ENCODE data around the gene PXDN. TPM values are rescaled to one million over a fixed set of nuclear protein-coding genes. Genes with fewer than 3 reads are reported as not detected.
"Not testable (repeated sequence)": the region's sequence is repeated elsewhere in the genome, so short reads cannot be mapped to it uniquely, and the experiment has no call there.

PXDN gene
- total RNA-seq, 2 experiments from 2014 or later = 0.05 TPM; not detected in 1

- DNase-seq = no peak
- intact Hi-C loops (cut with micrococcal nuclease) = no loop called here
- H3K4me3 Mint-ChIP-seq = no peak overlapping the region
Measured at GRCh38 chr2:1728821-1729220, 15.5 kb downstream of the PXDN start.

DNA sequence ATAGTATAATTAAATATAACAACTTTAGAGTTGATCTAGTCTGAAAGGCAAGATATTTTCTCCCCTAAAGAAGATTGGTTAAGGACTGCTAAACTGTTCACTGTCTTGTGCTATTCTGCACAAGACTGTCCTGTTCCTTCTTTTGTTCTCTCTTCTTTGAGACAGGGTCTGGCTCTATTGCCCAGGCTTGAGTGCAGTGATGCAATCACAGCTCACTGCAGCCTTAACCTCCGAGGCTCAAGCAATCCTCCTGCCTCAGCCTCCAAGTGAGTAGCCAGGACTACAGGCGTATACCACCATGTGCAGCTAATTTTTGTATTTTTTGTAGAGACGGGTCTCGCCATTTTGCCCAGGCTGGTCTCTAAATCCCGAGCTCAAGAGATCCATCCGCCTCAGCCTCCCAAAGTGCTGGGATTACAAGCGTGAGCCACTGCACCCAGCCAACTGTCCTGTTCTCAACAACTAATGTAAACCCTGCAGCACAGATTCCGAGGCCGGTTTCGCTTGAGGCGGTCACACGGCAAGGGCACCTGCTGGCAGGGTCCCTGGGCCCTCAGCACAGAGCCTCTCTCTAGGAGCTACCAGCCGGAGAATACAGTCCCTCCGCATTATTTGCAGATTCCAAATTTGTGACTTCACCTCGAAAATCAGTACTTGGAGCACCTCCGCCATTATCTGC, 16.4 kb downstream of the PXDN start:
- Mint-ChIP-seq H3K27me3 (ENCODE audit: low read depth) (peaks cover 4% of the 10 kb centered on the region), H3K9me3 (no peaks in the 10 kb centered on the region), H3K27ac (no peak overlapping the region), H3K36me3 (ENCODE audit: low read depth) (no peaks in the 10 kb centered on the region), H3K4me3 (no peak overlapping the region), H3K4me1 (ENCODE audit: low read depth) (no peaks in the 10 kb centered on the region)
- CTCF ChIA-PET = no interaction called here
- no peak for DNase-seq
- intact Hi-C loops (cut with micrococcal nuclease) = no loop called here

More at GRCh38 chr2:1728821-1729220, 15.5 kb downstream of the PXDN start:
- Mint-ChIP-seq H3K27me3 (ENCODE audit: low read depth) (peaks cover 4% of the 10 kb centered on the region), H3K36me3 (ENCODE audit: low read depth) (no peaks in the 10 kb centered on the region), H3K9me3 (no peaks in the 10 kb centered on the region), H3K27ac (no peak overlapping the region), H3K4me1 (ENCODE audit: low read depth) (no peaks in the 10 kb centered on the region)
- CTCF ChIA-PET = no interaction called here

DNA sequence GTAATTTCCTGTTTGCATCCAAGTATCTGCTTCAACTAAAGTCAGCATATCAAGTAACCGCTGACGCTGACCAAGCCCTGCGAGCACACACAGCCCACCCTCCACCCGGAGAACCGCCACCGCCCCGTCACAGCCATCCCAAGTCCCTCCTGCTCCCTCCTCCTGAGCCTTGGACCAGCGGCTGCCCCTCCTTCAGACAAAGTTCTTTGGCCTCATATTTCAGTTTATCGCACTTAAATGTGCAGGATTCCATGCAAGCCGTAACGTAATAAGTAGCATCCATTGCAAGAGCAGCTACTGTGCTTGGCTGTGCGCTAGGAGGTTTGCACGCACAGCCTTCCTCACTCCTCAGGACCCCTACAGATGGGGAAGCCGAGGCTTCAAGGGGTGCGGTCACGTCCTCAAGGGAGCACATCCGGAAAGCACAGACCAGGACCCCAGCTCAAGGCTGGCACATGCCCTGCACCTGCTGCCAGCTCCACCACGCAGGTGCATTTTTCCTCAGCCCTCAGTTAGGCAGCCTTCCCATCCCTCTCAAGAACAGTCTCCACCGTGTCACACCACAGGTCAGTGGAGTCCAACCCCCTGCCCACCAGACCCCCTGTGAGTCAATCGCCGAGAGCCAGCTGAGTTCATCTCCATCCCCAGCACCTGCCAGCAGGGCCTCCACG, 17.1 kb downstream of the PXDN start:
- CTCF ChIA-PET = no interaction called here
- Mint-ChIP-seq H3K9me3 (no peaks in the 10 kb centered on the region), H3K27ac (no peak overlapping the region), H3K4me3 (no peak overlapping the region), H3K4me1 (ENCODE audit: low read depth) (no peaks in the 10 kb centered on the region), H3K27me3 (ENCODE audit: low read depth) (peaks cover 4% of the 10 kb centered on the region), H3K36me3 (ENCODE audit: low read depth) (no peaks in the 10 kb centered on the region)
- no peak for DNase-seq
- intact Hi-C loops (cut with micrococcal nuclease) = no loop called here

DNA sequence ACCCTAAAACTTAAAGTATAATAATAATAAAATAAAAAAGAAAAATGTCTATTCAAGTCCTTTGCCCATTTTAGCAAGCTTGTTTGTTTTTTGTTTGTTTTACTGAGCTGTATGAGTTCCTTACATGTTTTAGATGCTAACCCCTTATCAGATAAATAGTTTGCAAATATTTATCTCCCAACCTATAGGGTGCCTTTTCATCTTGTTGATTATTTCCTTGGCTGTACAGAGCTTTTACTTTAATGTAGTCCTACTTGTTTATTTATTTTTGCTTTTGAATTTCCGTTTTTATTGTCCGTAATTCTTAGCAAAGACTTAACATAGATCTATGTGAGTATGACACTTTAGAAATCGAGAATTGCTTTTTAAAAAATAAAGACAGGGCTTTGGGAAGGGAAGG, 17.8 kb downstream of the PXDN start:
- CTCF ChIA-PET = no interaction called here
- H3K27ac Mint-ChIP-seq = no peak overlapping the region
- intact Hi-C loops (cut with micrococcal nuclease) = no loop called here
- H3K27me3 Mint-ChIP-seq (ENCODE audit: low read depth) = no peaks in the 10 kb centered on the region
- no peak overlapping the region for H3K4me3 Mint-ChIP-seq
- H3K9me3 Mint-ChIP-seq = no peaks in the 10 kb centered on the region
- no peaks in the 10 kb centered on the region for H3K36me3 Mint-ChIP-seq (ENCODE audit: low read depth)
- H3K4me1 Mint-ChIP-seq (ENCODE audit: low read depth) = no peaks in the 10 kb centered on the region
- DNase-seq = no peak

GRCh38 chr2:1724351-1724750, 20.0 kb downstream of the PXDN start:
- H3K4me1 Mint-ChIP-seq (ENCODE audit: low read depth); H3K27me3 Mint-ChIP-seq (ENCODE audit: low read depth); CTCF ChIA-PET; H3K36me3 Mint-ChIP-seq (ENCODE audit: low read depth); H3K4me3 Mint-ChIP-seq; H3K27ac Mint-ChIP-seq; intact Hi-C loops (cut with micrococcal nuclease); H3K9me3 Mint-ChIP-seq; DNase-seq: not testable (repeated sequence)

GRCh38 chr2:1723397-1724042, 20.8 kb downstream of the PXDN start:
- no peaks in the 10 kb centered on the region for H3K4me1 Mint-ChIP-seq (ENCODE audit: low read depth)
- no peaks in the 10 kb centered on the region for H3K27me3 Mint-ChIP-seq (ENCODE audit: low read depth)
- H3K4me3 Mint-ChIP-seq = no peak overlapping the region
- H3K36me3 Mint-ChIP-seq (ENCODE audit: low read depth) = no peaks in the 10 kb centered on the region
- H3K9me3 Mint-ChIP-seq = no peaks in the 10 kb centered on the region
- intact Hi-C loops (cut with micrococcal nuclease) = no loop called here
- CTCF ChIA-PET = no interaction called here
- DNase-seq = no peak
- no peak overlapping the region for H3K27ac Mint-ChIP-seq

DNA sequence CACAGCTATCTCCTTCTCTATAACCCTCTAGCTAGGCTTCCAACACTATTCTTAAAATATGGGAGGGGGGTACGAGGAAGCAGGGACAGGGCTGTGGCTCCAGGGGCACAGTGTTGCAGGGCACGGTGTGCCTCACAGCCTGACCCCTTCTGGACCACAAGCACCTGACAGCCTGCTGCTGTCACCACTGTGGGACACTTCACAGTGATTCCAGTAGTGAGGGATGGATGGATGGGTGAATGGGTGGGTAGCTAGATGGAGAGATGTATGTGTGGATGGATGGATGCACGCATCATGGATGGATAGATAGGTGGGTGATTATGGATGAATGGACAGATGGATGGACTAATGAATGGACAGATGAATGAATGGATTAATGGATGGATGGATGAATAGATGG, 21.6 kb downstream of the PXDN start:
- intact Hi-C loops (cut with micrococcal nuclease) = no loop called here
- H3K4me3 Mint-ChIP-seq = no peak overlapping the region
- peaks cover 6% of the 10 kb centered on the region for H3K9me3 Mint-ChIP-seq
- no peak overlapping the region for H3K27ac Mint-ChIP-seq
- peaks cover 5% of the 10 kb centered on the region for H3K27me3 Mint-ChIP-seq (ENCODE audit: low read depth)
- no peaks in the 10 kb centered on the region for H3K36me3 Mint-ChIP-seq (ENCODE audit: low read depth)
- CTCF ChIA-PET = no interaction called here
- no peaks in the 10 kb centered on the region for H3K4me1 Mint-ChIP-seq (ENCODE audit: low read depth)
- no peak for DNase-seq

DNA sequence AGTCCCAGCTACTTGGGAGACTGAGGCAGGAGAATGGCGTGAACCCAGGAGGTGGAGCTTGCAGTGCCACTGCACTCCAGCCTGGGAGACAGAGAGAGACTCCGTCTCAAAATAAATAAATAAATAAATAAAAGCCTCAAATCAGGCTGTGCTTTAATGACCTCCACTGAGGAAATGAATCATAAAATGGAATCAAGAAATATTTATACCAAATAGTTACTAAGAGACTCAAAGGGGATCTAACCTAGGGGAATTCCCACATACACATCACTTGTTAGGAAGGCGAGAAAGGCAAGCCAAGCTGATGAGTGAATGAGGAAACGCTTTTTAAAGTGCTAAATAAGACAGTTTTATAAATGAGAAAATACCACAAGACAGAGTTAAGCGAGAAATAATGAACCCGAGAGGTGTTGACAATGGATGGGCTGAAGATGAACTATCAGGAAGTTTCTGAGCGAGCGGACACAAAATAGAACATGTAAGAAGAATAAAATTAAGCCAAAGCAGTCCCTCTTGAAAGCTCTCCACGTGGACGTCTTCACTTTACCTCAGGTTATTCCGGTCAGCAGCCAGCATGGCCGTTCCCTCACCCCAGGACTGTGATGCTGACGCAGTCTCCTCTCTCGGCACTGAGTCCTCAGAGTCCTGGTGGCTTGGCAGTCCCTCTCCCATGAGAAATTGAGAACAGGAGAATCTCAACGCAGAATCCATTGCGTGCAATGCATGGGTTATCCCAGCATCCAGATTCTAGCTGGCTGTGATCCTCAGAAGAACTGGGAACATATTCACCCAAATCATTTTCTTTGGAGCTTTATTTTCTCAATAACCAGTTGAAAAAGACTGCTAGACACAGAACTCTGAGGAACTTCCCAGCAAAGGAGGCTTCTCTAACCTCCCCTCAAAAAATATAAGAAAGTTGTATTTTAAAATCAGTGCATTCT, 22.3 kb downstream of the PXDN start:
- H3K36me3 Mint-ChIP-seq (ENCODE audit: low read depth) = no peaks in the 10 kb centered on the region
- no peak overlapping the region for H3K4me3 Mint-ChIP-seq
- intact Hi-C loops (cut with micrococcal nuclease) = no loop called here
- H3K27me3 Mint-ChIP-seq (ENCODE audit: low read depth) = peaks cover 5% of the 10 kb centered on the region
- no peak overlapping the region for H3K27ac Mint-ChIP-seq
- no peak for DNase-seq
- CTCF ChIA-PET = no interaction called here
- H3K9me3 Mint-ChIP-seq = peaks cover 8% of the 10 kb centered on the region
- H3K4me1 Mint-ChIP-seq (ENCODE audit: low read depth) = no peaks in the 10 kb centered on the region

GRCh38 chr2:1718339-1719220, 25.7 kb downstream of the PXDN start:
- Mint-ChIP-seq H3K27me3 (ENCODE audit: low read depth) (peaks cover 11% of the 10 kb centered on the region), H3K4me3 (no peak overlapping the region), H3K36me3 (ENCODE audit: low read depth) (no peaks in the 10 kb centered on the region), H3K4me1 (ENCODE audit: low read depth) (no peaks in the 10 kb centered on the region), H3K27ac (no peak overlapping the region), H3K9me3 (peaks cover 8% of the 10 kb centered on the region)
- no peak for DNase-seq
- intact Hi-C loops (cut with micrococcal nuclease) = no loop called here
- CTCF ChIA-PET = no interaction called here

- intact Hi-C loops (cut with micrococcal nuclease) = no loop called here
- Mint-ChIP-seq H3K4me3 (no peak overlapping the region), H3K27me3 (ENCODE audit: low read depth) (peaks cover 13% of the 10 kb centered on the region), H3K27ac (no peak overlapping the region), H3K4me1 (ENCODE audit: low read depth) (no peaks in the 10 kb centered on the region), H3K9me3 (peaks cover 8% of the 10 kb centered on the region), H3K36me3 (ENCODE audit: low read depth) (no peaks in the 10 kb centered on the region)
- CTCF ChIA-PET = no interaction called here
- no peak for DNase-seq
Measured at GRCh38 chr2:1717113-1717512, 27.2 kb downstream of the PXDN start.

DNA sequence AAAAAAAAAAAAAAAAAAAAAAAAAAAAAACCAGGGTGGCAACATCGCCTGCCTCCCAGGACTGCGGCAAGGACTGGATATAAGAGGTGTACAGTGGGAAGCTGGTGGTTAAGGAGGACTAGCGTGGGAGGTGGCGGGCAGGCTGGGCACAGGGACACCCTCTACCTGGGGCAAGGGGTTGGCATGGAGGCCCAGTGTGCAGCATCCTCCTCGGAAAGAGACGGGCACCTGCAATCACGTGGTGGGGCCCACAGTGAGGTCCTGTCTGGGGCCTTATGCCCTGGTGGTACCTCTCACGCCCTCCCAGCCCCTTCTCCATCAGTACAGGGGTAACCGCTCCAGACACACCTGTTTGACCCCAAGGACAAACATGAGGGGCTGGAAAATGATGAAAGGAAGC, 27.9 kb downstream of the PXDN start:
- DNase-seq = no peak
- H3K4me1 Mint-ChIP-seq (ENCODE audit: low read depth) = no peaks in the 10 kb centered on the region
- no peak overlapping the region for H3K27ac Mint-ChIP-seq
- no peak overlapping the region for H3K4me3 Mint-ChIP-seq
- peaks cover 8% of the 10 kb centered on the region for H3K9me3 Mint-ChIP-seq
- intact Hi-C loops (cut with micrococcal nuclease) = no loop called here
- CTCF ChIA-PET = no interaction called here
- H3K36me3 Mint-ChIP-seq (ENCODE audit: low read depth) = no peaks in the 10 kb centered on the region
- H3K27me3 Mint-ChIP-seq (ENCODE audit: low read depth) = peaks cover 13% of the 10 kb centered on the region

DNA sequence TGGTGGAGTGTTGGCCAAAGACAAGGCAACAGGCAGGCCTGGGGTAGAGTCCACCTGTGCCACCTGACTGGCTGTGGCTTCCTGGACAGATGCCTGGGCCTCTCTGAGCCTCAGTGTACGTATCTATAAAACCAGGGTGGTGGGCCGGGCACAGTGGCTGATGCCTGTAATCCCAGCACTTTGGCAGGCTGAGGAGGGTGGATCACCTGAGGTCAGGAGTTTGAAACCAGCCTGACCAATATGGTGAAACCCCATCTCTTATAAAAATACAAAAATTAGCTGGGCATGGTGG, 28.4 kb downstream of the PXDN start:
- H3K4me1 Mint-ChIP-seq (ENCODE audit: low read depth); H3K27ac Mint-ChIP-seq; intact Hi-C loops (cut with micrococcal nuclease); H3K36me3 Mint-ChIP-seq (ENCODE audit: low read depth); DNase-seq; CTCF ChIA-PET; H3K4me3 Mint-ChIP-seq; H3K9me3 Mint-ChIP-seq: not testable (repeated sequence)
- H3K27me3 Mint-ChIP-seq (ENCODE audit: low read depth) = peaks cover 13% of the 10 kb centered on the region

Data from activated naive CD4-positive, alpha-beta T cell treated with anti-CD3 and anti-CD28 coated beads for 36 hours (primary cell).